ENCODE data around the gene EIF4G2. TPM values are rescaled to one million over a fixed set of nuclear protein-coding genes. Genes with fewer than 3 reads are reported as not detected.

EIF4G2 gene
- total RNA-seq, 8 experiments from 2014 or later, result 489 to 880 (median 640) TPM

GRCh38 chr11:10780040-10780439 lies 28.7 kb downstream of the EIF4G2 start:
- Histone ChIP-seq H3K4me1 (replicated peaks in 1 of 2) (peaks cover 5 to 9% of the 10 kb centered on the region in 2 donors), H3K4me3 (no peak overlapping the region), H3K27ac (no peak overlapping the region)
- in situ Hi-C loops (cut with MboI; ENCODE audit: low pct_unique_long_range_greater_than_20kb in 2 of 9, low sequenced_read_pairs in 9 of 9, unreplicated experiment in 9 of 9), result loop anchor here in 5 of 9 experiments (10.0 to 25.0 kb wide), 4 partner anchors 132 to 1007 kb away; no protein-coding TSS in a partner anchor
- no peak for ATAC-seq (replicated peaks in 6 of 8)
- 94 to 100% (median 100%) methylated on average over 1 to 2 of the region's 2 CpGs; no CpG with 5 or more reads in 5 of the 10 experiments for WGBS, 10 experiments

GRCh38 chr11:10779086-10779485 lies 29.6 kb downstream of the EIF4G2 start:
- H3K27ac ChIP-seq, result no peak overlapping the region
- in situ Hi-C loops (cut with MboI; ENCODE audit: low pct_unique_long_range_greater_than_20kb in 2 of 9, low sequenced_read_pairs in 9 of 9, unreplicated experiment in 9 of 9), result loop anchor here in 5 of 9 experiments (10.0 to 25.0 kb wide), 4 partner anchors 133 to 1008 kb away; no protein-coding TSS in a partner anchor
- 8 to 90% (median 56%) methylated on average over 1 of the region's 1 CpG; no CpG with 5 or more reads in 3 of the 10 experiments for WGBS, 10 experiments

GRCh38 chr11:10778217-10778970 lies 30.3 kb downstream of the EIF4G2 start:
- no peaks in the 10 kb centered on the region for H3K4me1 ChIP-seq (replicated peaks in 1 of 2)
- no peak overlapping the region for H3K4me3 ChIP-seq
- peak in 5 of 8 experiments; percentile 20 to 82 (median 77) for ATAC-seq (replicated peaks in 6 of 8)
- WGBS, 10 experiments, result 3 to 100% (median 91%) methylated on average over 1 to 13 of the region's 13 CpGs; no CpG with 5 or more reads in 2 of the 10 experiments
- H3K27ac ChIP-seq, result no peak overlapping the region
- in situ Hi-C loops (cut with MboI; ENCODE audit: low pct_unique_long_range_greater_than_20kb in 2 of 9, low sequenced_read_pairs in 9 of 9, unreplicated experiment in 9 of 9), result loop anchor here in 5 of 9 experiments (10.0 to 25.0 kb wide), 4 partner anchors 134 to 1009 kb away; no protein-coding TSS in a partner anchor

More at GRCh38 chr11:10779086-10779485, 29.6 kb downstream of the EIF4G2 start:
- H3K4me3 ChIP-seq, result no peak overlapping the region
- ATAC-seq (replicated peaks in 6 of 8), result no peak
- no peaks in the 10 kb centered on the region for H3K4me1 ChIP-seq (replicated peaks in 1 of 2)

GRCh38 chr11:10777806-10778205 lies 30.9 kb downstream of the EIF4G2 start:
- peak in 1 of 8 experiments; percentile 12 for ATAC-seq (replicated peaks in 6 of 8)

GRCh38 chr11:10777393-10777793 lies 31.3 kb downstream of the EIF4G2 start:
- Histone ChIP-seq H3K4me3 (no peak overlapping the region), H3K27ac (no peak overlapping the region), H3K4me1 (replicated peaks in 1 of 2) (no peaks in the 10 kb centered on the region)
- in situ Hi-C loops (cut with MboI; ENCODE audit: low pct_unique_long_range_greater_than_20kb in 2 of 9, low sequenced_read_pairs in 9 of 9, unreplicated experiment in 9 of 9), result loop anchor here in 5 of 9 experiments (10.0 to 25.0 kb wide), 4 partner anchors 135 to 1010 kb away; no protein-coding TSS in a partner anchor
- peak in 1 of 8 experiments; percentile 12 for ATAC-seq (replicated peaks in 6 of 8)
- 63 to 100% (median 93%) methylated on average over 1 to 3 of the region's 3 CpGs; no CpG with 5 or more reads in 3 of the 10 experiments for WGBS, 10 experiments

More at GRCh38 chr11:10777806-10778205, 30.9 kb downstream of the EIF4G2 start:
- no peak overlapping the region for H3K4me3 ChIP-seq
- in situ Hi-C loops (cut with MboI; ENCODE audit: low pct_unique_long_range_greater_than_20kb in 2 of 9, low sequenced_read_pairs in 9 of 9, unreplicated experiment in 9 of 9), result loop anchor here in 5 of 9 experiments (10.0 to 25.0 kb wide), 4 partner anchors 134 to 1009 kb away; no protein-coding TSS in a partner anchor
- no peaks in the 10 kb centered on the region for H3K4me1 ChIP-seq (replicated peaks in 1 of 2)
- no peak overlapping the region for H3K27ac ChIP-seq
- 71 to 100% (median 86%) methylated on average over 1 to 6 of the region's 6 CpGs; no CpG with 5 or more reads in 1 of the 10 experiments for WGBS, 10 experiments

GRCh38 chr11:10774811-10775210 lies 33.9 kb downstream of the EIF4G2 start:
- ATAC-seq (replicated peaks in 6 of 8), result peak in 3 of 8 experiments; percentile 79 to 96 (median 83)
- H3K4me3 ChIP-seq, result no peak overlapping the region
- no peaks in the 10 kb centered on the region for H3K4me1 ChIP-seq (replicated peaks in 1 of 2)
- WGBS, 10 experiments, result 0 to 100% (median 30%) methylated on average over 1 to 2 of the region's 2 CpGs; no CpG with 5 or more reads in 3 of the 10 experiments
- in situ Hi-C loops (cut with MboI; ENCODE audit: low pct_unique_long_range_greater_than_20kb in 2 of 9, low sequenced_read_pairs in 9 of 9, unreplicated experiment in 9 of 9), result loop anchor here in 7 of 9 experiments (10.0 to 25.0 kb wide), 4 partner anchors 137 to 1012 kb away; no protein-coding TSS in a partner anchor
- H3K27ac ChIP-seq, result no peak overlapping the region

- H3K4me3 ChIP-seq, result no peak overlapping the region
- WGBS, 10 experiments, result 33 to 100% (median 100%) methylated on average over 1 of the region's 1 CpG
- in situ Hi-C loops (cut with MboI; ENCODE audit: low pct_unique_long_range_greater_than_20kb in 2 of 9, low sequenced_read_pairs in 9 of 9, unreplicated experiment in 9 of 9), result loop anchor here in 3 of 9 experiments (10.0 to 25.0 kb wide), 2 partner anchors 1013 to 1016 kb away; no protein-coding TSS in a partner anchor
- no peak for ATAC-seq (replicated peaks in 6 of 8)
- no peaks in the 10 kb centered on the region for H3K4me1 ChIP-seq (replicated peaks in 1 of 2)
- no peak overlapping the region for H3K27ac ChIP-seq
Measured at GRCh38 chr11:10771457-10771856, 37.3 kb downstream of the EIF4G2 start.

- H3K27ac ChIP-seq, result no peak overlapping the region
Measured at GRCh38 chr11:10770626-10771254, 38.0 kb downstream of the EIF4G2 start.

GRCh38 chr11:10764412-10764811 lies 44.3 kb downstream of the EIF4G2 start:
- in situ Hi-C loops (cut with MboI; ENCODE audit: low pct_unique_long_range_greater_than_20kb in 2 of 9, low sequenced_read_pairs in 9 of 9, unreplicated experiment in 9 of 9), result loop anchor here in 2 of 9 experiments (25.0 kb wide), 1 partner anchor 1023 kb away; no protein-coding TSS in a partner anchor
- H3K4me3 ChIP-seq, result no peak overlapping the region
- H3K4me1 ChIP-seq (replicated peaks in 1 of 2), result no peaks in the 10 kb centered on the region
- no peak overlapping the region for H3K27ac ChIP-seq
- ATAC-seq (replicated peaks in 6 of 8), result no peak
- WGBS, 10 experiments, result 80 to 100% (median 96%) methylated on average over 3 to 12 of the region's 12 CpGs

More at GRCh38 chr11:10770626-10771254, 38.0 kb downstream of the EIF4G2 start:
- 17 to 88% (median 52%) methylated on average over 1 to 2 of the region's 2 CpGs; no CpG with 5 or more reads in 2 of the 10 experiments for WGBS, 10 experiments
- ATAC-seq (replicated peaks in 6 of 8), result peak in 7 of 8 experiments; percentile 35 to 74 (median 56)
- in situ Hi-C loops (cut with MboI; ENCODE audit: low pct_unique_long_range_greater_than_20kb in 2 of 9, low sequenced_read_pairs in 9 of 9, unreplicated experiment in 9 of 9), result loop anchor here in 3 of 9 experiments (10.0 to 25.0 kb wide), 2 partner anchors 1014 to 1017 kb away; no protein-coding TSS in a partner anchor
- H3K4me3 ChIP-seq, result no peak overlapping the region
- no peaks in the 10 kb centered on the region for H3K4me1 ChIP-seq (replicated peaks in 1 of 2)

GRCh38 chr11:10763766-10764165 lies 45.0 kb downstream of the EIF4G2 start:
- in situ Hi-C loops (cut with MboI; ENCODE audit: low pct_unique_long_range_greater_than_20kb in 2 of 9, low sequenced_read_pairs in 9 of 9, unreplicated experiment in 9 of 9), result loop anchor here in 2 of 9 experiments (25.0 kb wide), 1 partner anchor 1024 kb away; no protein-coding TSS in a partner anchor
- no peak for ATAC-seq (replicated peaks in 6 of 8)
- 69 to 100% (median 88%) methylated on average over 2 to 4 of the region's 4 CpGs for WGBS, 10 experiments
- Histone ChIP-seq H3K4me3 (no peak overlapping the region), H3K4me1 (replicated peaks in 1 of 2) (no peaks in the 10 kb centered on the region), H3K27ac (no peak overlapping the region)

GRCh38 chr11:10762913-10763421 lies 45.8 kb downstream of the EIF4G2 start:
- H3K4me3 ChIP-seq, result no peak overlapping the region
- H3K27ac ChIP-seq, result no peak overlapping the region
- no peak for ATAC-seq (replicated peaks in 6 of 8)
- WGBS, 10 experiments, result 70 to 100% (median 92%) methylated on average over 1 to 4 of the region's 4 CpGs; no CpG with 5 or more reads in 1 of the 10 experiments
- in situ Hi-C loops (cut with MboI; ENCODE audit: low pct_unique_long_range_greater_than_20kb in 2 of 9, low sequenced_read_pairs in 9 of 9, unreplicated experiment in 9 of 9), result loop anchor here in 2 of 9 experiments (25.0 kb wide), 1 partner anchor 1024 kb away; no protein-coding TSS in a partner anchor
- no peaks in the 10 kb centered on the region for H3K4me1 ChIP-seq (replicated peaks in 1 of 2)

- Histone ChIP-seq H3K4me1 (replicated peaks in 1 of 2) (no peaks in the 10 kb centered on the region), H3K27ac (no peak overlapping the region), H3K4me3 (no peak overlapping the region)
- ATAC-seq (replicated peaks in 6 of 8), result no peak
- in situ Hi-C loops (cut with MboI; ENCODE audit: low pct_unique_long_range_greater_than_20kb in 2 of 9, low sequenced_read_pairs in 9 of 9, unreplicated experiment in 9 of 9), result loop anchor here in 2 of 9 experiments (25.0 kb wide), 1 partner anchor 1025 kb away; no protein-coding TSS in a partner anchor
Measured at GRCh38 chr11:10762185-10762584, 46.5 kb downstream of the EIF4G2 start.

Data from motor neuron (in vitro differentiated cells).